OCI-LY3 (cell line): Measurements from ENCODE around the gene AGBL3.

ENCODE experiments used
- CTCF ChIP-seq: fragments of 200-600, 300-600 bp; sonication (generic); IDR thresholded peaks from 2 replicates; pipeline ENCODE4 v1.5.1; 2014; ENCODE audit warnings: antibody characterized with exemption, low read length, low read depth
- EZH2phosphoT487 ChIP-seq: fragments of 200-600 bp; shearing (Covaris generic); IDR thresholded peaks from 2 replicates; pipeline ENCODE4 v1.6.1; 2018; ENCODE audit warnings: antibody characterized with exemption, mixed run types, low read depth

GRCh38 chr7:135094472-135095237 lies 108.3 kb downstream of the AGBL3 start:
- TF ChIP-seq CTCF, result no peak
- TF ChIP-seq EZH2phosphoT487, result no peak
